ENCODE data around the gene EIF5A2. TPM values are rescaled to one million over a fixed set of nuclear protein-coding genes. Genes with fewer than 3 reads are reported as not detected.
"Not testable (repeated sequence)": the region's sequence is repeated elsewhere in the genome, so short reads cannot be mapped to it uniquely, and the experiment has no call there.

The EIF5A2 gene
- total and polyA plus RNA-seq, 10 of the 15 experiments (the other 5 are each of a cell fraction or from before 2014, with no cell fraction given): 0.76 to 3.0 (median 2.2) TPM

DNA sequence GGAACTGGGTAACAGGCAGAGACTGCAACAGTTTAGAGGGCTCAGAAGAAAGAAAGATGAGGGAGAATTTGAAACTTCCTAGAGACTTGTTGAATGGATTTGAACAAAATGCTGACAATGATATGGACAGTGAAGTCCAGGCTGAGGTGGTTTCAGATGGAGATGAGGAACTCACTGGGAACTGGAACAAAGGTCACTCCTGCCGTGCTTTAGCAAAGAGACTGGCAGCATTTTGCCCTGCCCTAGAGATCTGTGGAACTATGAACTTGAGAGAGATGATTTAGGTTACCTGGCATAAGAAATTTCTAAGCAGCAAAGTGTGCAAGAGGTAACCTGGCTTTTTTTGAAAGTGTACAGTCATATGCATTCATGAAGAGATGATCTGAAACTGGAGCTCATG lies 11.7 kb downstream of the EIF5A2 start:
- Histone ChIP-seq H3K36me3 (ENCODE audit: control insufficient read depth in 2 of 2, insufficient read depth in 2 of 2, low read length in 1 of 2) (no peaks in the 10 kb centered on the region), H3K4me1 (ENCODE audit: control insufficient read depth, insufficient read depth, low read length) (no peaks in the 10 kb centered on the region), H3K4me3 (no peak overlapping the region), H2AFZ (ENCODE audit: control insufficient read depth, low read depth, low read length) (no peak overlapping the region), H3K4me2 (ENCODE audit: control insufficient read depth, insufficient read depth) (no peak overlapping the region), H3K9me3 (replicated peaks; ENCODE audit: control insufficient read depth, insufficient read depth, low read length) (no peaks in the 10 kb centered on the region; the same call in 2 of the 3 replicates), H3K27me3 (replicated peaks in 1 of 2; ENCODE audit: control insufficient read depth in 2 of 2, insufficient read depth in 2 of 2, low read length in 1 of 2) (no peaks in the 10 kb centered on the region), H3K27ac (ENCODE audit: control insufficient read depth, insufficient read depth) (no peak overlapping the region), H3K79me2 (ENCODE audit: control insufficient read depth, insufficient read depth, low read length) (no peaks in the 10 kb centered on the region), H3K9ac (ENCODE audit: control insufficient read depth, insufficient read depth, low read length) (no peak overlapping the region), H4K20me1 (ENCODE audit: control insufficient read depth, insufficient read depth) (no peaks in the 10 kb centered on the region)
- 88% methylated on average over 1 of the region's 1 CpG for WGBS (ENCODE audit: insufficient coverage, insufficient replicate concordance, low lambda C conversion rate, missing lambda C conversion rate)
- ChIA-PET POLR2A (interaction anchor here (0.5 kb wide), 1 partner anchor 441 kb away, joined by 4 read pairs; no protein-coding TSS in a partner anchor), CTCF (no interaction called here), RAD21 (ENCODE audit: unreplicated experiment) (no interaction called here), SMC1A (ENCODE audit: uncharacterized antibody, unreplicated experiment) (no interaction called here)
- intact Hi-C loops (cut with micrococcal nuclease; ENCODE audit: unreplicated experiment) (no loop called here), in situ Hi-C loops (cut with MboI) (no loop called here)
- no peak for DNase-seq (ENCODE audit: low read depth, low spot score)
- no peak for TF ChIP-seq SMC3 (IDR thresholded peaks at IDR 0.05; ENCODE audit: borderline replicate concordance, low read length)
- BruUV-seq (replicated peaks): no TSS peak
- no peak for ATAC-seq
- no peak for FAIRE-seq

DNA sequence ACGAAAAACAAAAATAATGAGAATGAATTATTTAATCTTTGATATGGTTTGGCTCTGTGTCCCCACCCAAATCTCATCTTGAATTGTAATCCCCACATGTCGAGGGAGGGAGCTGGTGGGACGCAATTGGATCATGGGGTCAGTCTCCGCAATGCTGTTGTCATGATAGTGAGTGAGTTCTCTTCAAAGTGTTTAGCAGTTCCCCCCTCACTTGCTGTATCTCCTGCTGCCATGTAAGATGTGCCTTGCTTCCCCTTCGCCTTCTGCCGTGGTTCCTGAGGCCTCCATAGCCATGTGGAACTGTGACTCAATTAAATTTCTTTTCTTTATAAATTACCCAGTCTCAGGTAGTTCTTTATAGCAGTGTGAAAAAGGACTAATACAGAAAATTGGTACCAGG lies 12.1 kb downstream of the EIF5A2 start:
- ChIA-PET CTCF (interaction anchor here (1.2 kb wide), 1 partner anchor 483 kb away, joined by 4 read pairs; no protein-coding TSS in a partner anchor), SMC1A (ENCODE audit: uncharacterized antibody, unreplicated experiment) (interaction anchor here (0.8 to 0.9 kb wide), 2 partner anchors 10 to 12 kb away, joined by 3 to 4 read pairs; no protein-coding TSS in a partner anchor)
- POLR2A ChIA-PET; intact Hi-C loops (cut with micrococcal nuclease; ENCODE audit: unreplicated experiment); H3K79me2 ChIP-seq (ENCODE audit: control insufficient read depth, insufficient read depth, low read length); in situ Hi-C loops (cut with MboI); H3K27ac ChIP-seq (ENCODE audit: control insufficient read depth, insufficient read depth); H4K20me1 ChIP-seq (ENCODE audit: control insufficient read depth, insufficient read depth); H3K4me3 ChIP-seq; H3K9ac ChIP-seq (ENCODE audit: control insufficient read depth, insufficient read depth, low read length); H3K4me1 ChIP-seq (ENCODE audit: control insufficient read depth, insufficient read depth, low read length); BruUV-seq (replicated peaks); H2AFZ ChIP-seq (ENCODE audit: control insufficient read depth, low read depth, low read length); H3K27me3 ChIP-seq (replicated peaks in 1 of 2; ENCODE audit: control insufficient read depth in 2 of 2, insufficient read depth in 2 of 2, low read length in 1 of 2); ATAC-seq; FAIRE-seq; H3K36me3 ChIP-seq (ENCODE audit: control insufficient read depth in 2 of 2, insufficient read depth in 2 of 2, low read length in 1 of 2); H3K4me2 ChIP-seq (ENCODE audit: control insufficient read depth, insufficient read depth); H3K9me3 ChIP-seq (replicated peaks; ENCODE audit: control insufficient read depth, insufficient read depth, low read length); DNase-seq (ENCODE audit: low read depth, low spot score); RAD21 ChIA-PET (ENCODE audit: unreplicated experiment): not testable (repeated sequence)
- 72% methylated on average over 6 of the region's 6 CpGs for WGBS (ENCODE audit: insufficient coverage, insufficient replicate concordance, low lambda C conversion rate, missing lambda C conversion rate)
